GM12864 (cell line): ENCODE results near the gene C11orf54.

Experiments used
- DNase-seq: peaks from one replicate; pipeline ENCODE4 v3.0.0-alpha.2; 2011; ENCODE audit warnings: low read depth
- H3K4me3 ChIP-seq: 2 replicates; pipeline ENCODE4 v1.5.1; 2011; ENCODE audit warnings: mild to moderate bottlenecking, low read depth, low read length, control low read depth
- TF ChIP-seq, protein P1 (sequence below): IDR thresholded peaks from 2 replicates; pipeline ENCODE4 v1.5.1; 2011; ENCODE audit warnings: low read depth, mild to moderate bottlenecking, moderate library complexity, low read length, control low read depth, inconsistent platforms; ENCODE audit errors: missing control alignments

The C11orf54 gene

DNA sequence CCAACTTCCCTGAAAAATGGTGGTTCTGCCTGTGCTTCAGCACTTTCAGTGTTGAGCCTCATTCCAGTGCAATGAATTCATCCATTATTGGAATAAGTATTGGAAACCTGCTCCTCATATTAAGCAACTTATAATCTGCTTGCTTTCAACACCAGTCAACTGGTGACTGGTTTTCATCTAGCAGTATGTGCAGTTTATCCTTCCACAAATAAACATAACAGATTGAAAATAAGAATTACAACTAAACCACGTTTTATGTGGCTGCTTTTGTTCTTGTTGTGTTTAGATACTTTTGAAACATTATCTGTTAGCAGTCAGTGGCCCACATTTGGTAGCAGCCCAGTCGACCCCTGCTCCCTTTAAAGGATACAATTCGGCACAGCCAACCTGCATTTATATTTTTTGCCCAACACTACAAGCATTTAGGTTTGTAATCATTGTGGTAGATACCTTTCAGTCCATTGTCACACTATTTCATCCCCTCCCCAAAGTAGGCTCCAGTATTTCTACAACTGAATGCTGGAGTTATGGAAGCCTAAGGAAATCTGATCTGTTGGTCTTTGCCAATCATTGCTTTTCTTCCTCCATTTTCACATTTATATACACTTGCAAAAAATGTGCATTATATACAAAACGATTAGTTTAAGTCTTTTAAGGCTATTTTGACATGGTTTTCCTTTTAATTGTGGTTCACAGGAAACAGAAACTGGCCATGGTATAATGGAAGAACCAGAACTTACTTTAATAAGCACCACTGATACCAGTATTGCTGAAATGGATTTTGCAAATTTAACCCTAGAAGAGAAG lies 13.3 kb upstream of the C11orf54 start:
- no peak overlapping the region for H3K4me3 ChIP-seq
- TF ChIP-seq, protein P1, sequence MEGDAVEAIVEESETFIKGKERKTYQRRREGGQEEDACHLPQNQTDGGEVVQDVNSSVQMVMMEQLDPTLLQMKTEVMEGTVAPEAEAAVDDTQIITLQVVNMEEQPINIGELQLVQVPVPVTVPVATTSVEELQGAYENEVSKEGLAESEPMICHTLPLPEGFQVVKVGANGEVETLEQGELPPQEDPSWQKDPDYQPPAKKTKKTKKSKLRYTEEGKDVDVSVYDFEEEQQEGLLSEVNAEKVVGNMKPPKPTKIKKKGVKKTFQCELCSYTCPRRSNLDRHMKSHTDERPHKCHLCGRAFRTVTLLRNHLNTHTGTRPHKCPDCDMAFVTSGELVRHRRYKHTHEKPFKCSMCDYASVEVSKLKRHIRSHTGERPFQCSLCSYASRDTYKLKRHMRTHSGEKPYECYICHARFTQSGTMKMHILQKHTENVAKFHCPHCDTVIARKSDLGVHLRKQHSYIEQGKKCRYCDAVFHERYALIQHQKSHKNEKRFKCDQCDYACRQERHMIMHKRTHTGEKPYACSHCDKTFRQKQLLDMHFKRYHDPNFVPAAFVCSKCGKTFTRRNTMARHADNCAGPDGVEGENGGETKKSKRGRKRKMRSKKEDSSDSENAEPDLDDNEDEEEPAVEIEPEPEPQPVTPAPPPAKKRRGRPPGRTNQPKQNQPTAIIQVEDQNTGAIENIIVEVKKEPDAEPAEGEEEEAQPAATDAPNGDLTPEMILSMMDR: no peak
- no peak for DNase-seq

GRCh38 chr11:93728792-93729128 lies 12.7 kb upstream of the C11orf54 start:
- DNase-seq: no peak
- TF ChIP-seq, protein P1: no peak
- no peak overlapping the region for H3K4me3 ChIP-seq

DNA sequence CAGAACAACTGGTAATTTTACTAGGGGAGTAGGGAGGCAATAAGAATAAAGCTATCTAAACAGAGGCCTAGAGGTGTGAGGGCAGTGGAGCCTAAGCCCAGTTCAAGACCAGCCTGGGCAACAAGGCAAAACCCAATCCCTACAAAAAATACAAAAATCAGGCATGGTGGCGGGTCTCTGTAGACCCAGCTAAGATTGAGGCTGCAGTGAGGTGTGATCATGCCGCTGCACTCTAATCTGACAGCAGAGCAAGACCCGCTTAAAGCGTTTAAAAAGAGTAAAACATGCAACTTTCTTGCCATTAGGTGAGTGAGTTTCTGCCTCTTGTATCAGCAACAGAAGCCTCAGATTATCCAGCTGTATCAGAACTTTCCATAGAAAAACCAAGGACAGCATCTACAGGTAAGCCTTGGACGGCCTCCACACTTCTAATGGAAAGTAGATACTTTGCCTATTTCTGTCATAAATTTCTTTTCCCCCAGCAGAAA lies 12.3 kb upstream of the C11orf54 start:
- H3K4me3 ChIP-seq: no peak overlapping the region
- DNase-seq: no peak
- TF ChIP-seq, protein P1: no peak

DNA sequence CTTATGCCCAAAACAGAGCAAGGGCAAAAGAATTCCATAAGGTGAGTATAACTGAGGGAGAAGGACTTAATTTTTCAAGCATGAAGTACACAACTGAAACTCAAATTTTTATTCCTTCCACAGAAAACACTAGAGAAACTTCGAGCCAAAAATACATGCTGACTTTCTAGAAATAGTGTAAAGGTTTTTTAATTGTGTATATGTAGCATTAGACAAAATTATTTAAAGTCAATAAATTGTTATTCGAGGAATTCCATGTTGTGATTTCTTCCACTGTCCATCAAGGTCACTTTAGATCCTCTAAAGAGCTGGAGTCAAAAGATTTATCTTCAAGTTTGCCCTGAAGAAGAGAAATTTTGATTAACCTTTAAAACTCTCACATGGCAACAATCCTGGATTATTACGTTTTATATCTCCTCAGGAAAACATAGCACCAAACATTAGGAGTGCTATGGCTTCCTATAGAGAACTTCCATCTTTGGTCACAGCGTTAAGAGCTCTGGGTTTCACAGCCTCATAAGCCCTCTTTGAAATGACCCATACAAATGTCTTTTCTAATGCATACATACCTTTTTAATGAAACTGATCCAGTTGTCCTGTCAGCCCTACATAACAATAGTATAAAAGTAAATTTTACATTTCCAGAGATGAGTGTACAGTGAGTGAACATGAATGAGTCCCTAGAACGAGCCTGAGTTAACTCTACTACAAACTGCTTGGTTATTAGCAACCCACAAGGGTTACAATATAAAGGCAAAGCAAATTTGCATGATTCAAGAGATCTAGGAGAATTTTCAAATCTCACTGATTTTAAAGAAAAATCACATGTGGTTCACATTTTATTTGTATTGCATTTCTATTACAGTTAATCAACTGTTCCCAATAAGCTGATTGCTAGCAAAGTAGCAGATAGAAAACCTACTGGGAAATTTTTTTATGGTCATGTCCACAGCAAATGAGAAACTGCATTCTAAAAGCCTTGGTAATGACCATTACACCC lies 11.1 kb upstream of the C11orf54 start:
- no peak for DNase-seq
- TF ChIP-seq, protein P1: no peak
- no peak overlapping the region for H3K4me3 ChIP-seq

DNA sequence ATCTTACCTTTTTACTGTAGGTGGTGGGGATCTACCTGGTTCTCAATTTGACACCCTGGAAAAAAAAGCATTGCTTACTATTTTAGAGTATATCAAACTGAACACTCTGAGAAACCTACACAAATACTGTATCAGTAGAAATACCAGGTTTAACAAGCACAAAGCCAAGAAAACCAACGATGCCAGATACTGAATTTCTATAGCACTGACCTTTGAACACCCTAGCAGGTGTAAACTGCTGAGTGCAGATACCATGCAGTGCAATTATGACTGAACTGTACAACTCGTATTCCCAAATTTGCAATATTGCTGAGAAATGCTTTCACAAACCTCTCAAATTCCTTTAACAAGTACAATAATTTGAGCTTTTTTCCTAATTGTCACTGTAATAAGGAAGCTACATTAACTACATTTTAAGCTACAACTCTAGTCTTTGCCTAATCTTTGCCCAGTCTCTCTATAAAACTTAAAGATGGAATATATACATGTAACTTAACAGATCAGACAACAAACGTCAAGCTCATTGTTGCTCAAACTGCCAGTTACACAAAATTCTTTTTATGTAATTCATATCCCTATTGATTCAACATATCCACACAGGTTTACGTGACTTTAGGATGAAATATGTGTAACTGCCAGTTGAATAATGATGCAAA lies 9.1 kb upstream of the C11orf54 start:
- H3K4me3 ChIP-seq: no peak overlapping the region
- TF ChIP-seq, protein P1: no peak
- DNase-seq: no peak

DNA sequence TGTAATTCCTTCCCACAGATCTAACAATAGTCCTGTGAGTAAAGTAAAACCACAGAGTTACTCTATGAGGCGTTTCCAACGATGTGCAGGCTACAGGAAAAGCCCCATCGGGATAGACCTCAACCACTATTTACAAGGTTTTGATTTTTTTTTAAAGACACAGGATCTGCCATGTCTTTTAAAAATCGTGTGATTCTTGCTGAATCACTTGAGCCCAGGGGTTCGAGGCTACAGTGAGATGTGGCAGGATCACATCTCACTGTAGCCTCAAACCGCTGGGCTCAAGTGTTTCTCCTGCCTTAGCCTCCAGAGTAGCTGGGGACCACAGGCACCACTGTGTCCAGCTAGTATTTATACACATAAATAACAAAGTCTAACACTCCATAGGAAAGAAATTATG lies 8.0 kb upstream of the C11orf54 start:
- DNase-seq: no peak
- TF ChIP-seq, protein P1: no peak
- H3K4me3 ChIP-seq: no peak overlapping the region
